ENCODE results near the gene RFX2.

DNA sequence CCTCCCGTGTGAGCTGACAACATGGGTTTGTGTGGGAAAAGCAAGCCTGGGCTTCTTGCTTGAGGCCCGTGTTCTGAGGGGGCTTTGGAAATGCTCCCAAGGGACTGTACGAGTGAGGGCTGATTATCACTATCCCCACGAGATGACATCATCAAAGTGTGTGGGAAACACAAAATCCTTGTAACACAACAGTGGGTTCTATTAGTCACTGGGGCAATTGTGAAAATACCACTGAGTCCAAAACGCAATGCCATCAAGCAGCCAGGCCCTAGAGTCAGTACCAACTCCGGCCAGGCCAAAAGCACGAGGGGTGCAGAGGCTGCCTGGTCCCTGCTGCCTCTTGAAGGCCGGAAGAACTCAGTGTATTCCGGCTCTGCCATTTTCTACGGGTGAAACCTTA lies 166.7 kb downstream of the RFX2 start:
- no peak for TF ChIP-seq POLR2A (IDR thresholded peaks at IDR 0.05)
- no peak for TF ChIP-seq CTCF (IDR thresholded peaks at IDR 0.05 in 4 of 5, conservative IDR thresholded peaks at IDR 0.05 in 1 of 5)

Data from gastrocnemius medialis (tissue), 4 donors.